ENCODE results near the gene BTNL9. TPM values are rescaled to one million over a fixed set of nuclear protein-coding genes. Genes with fewer than 3 reads are reported as not detected.
"Not testable (repeated sequence)": the region's sequence is repeated elsewhere in the genome, so short reads cannot be mapped to it uniquely, and the experiment has no call there.

BTNL9 gene
- total RNA-seq, 2 experiments from 2014 or later = 0.12 TPM; not detected in 1

DNA sequence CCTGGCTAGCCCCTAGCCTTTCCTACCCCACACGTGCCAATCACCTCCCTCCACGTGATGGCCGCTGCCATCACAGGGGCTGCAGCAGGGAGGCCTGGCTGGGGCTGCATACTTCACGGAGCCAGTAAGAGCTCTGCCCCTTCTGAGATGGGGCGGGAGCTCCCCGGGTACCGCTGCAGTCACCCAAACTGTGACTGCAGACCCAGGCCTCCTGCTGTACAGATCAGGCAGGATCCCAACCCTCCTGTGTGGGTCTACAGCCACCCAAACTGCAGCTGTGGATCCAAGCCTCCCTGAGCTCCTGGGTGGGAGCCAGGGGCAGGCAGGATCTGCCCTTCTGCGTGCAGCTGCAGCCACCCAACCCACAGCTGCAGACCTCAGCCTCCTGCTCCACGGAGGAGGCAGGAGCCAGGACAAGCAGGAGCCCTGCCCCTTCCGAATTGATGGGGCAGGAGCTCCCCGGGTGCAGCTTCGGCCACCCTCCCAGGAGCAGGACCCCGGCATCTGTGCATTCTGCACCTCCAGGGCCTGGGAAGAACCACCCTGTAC, 3.2 kb upstream of the BTNL9 start:
- peaks cover 2% of the 10 kb centered on the region for H3K9me3 Mint-ChIP-seq
- peaks cover 16% of the 10 kb centered on the region for H3K27me3 Mint-ChIP-seq
- no peak for DNase-seq

DNA sequence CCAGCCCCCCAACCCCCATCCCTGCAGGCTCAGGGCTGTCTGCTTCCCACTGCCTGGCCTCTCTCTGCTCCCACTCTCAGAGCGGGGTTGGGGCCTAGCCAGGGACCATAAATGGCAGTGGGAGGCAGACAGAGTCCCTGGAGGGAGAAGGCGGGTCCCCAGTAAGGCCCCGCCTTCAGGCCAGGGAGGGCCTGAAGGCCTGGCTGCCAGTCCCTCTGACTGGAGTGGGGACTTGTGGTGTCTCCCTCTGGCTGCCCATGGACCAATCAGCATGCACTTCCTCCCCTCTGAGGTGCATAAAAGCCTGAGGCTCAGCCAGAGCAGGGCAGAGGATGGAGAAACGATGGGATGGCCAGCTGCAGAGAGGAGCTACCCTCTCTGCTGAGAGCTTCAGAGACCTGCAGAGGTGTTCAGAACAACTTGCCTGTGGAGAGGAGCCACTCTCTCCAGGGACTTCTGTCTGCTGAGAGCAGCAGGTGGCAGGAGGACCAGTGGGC, 2.7 kb upstream of the BTNL9 start:
- Mint-ChIP-seq H3K4me3 (no peak overlapping the region), H3K27ac (no peak overlapping the region), H3K9me3 (no peaks in the 10 kb centered on the region), H3K36me3 (no peaks in the 10 kb centered on the region), H3K27me3 (peaks cover 19% of the 10 kb centered on the region), H3K4me1 (no peaks in the 10 kb centered on the region)
- DNase-seq = no peak

More for the DNA sequence above, 3.2 kb upstream of the BTNL9 start:
- no peak overlapping the region for H3K4me3 Mint-ChIP-seq
- H3K36me3 Mint-ChIP-seq = no peaks in the 10 kb centered on the region
- H3K27ac Mint-ChIP-seq = no peak overlapping the region
- H3K4me1 Mint-ChIP-seq = no peaks in the 10 kb centered on the region

DNA sequence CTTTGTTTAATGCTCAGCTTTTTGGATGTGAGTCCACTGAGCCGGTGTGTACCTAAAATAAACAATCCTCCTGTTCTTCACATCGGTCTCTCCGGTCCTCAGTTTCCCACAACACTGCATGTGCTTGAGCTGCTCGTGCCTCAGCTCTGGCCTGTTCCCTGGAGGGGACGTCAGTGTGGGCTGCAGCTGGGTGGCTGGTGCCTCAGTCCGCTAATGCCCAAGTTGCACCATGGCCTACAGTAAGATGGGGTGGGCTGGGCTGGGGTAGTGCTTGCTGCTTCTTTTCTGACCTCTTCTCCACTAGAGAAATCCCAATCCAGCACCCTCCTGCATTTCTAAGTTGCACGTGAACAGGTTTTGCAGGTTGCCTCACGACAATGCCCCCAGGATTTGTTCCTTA, 595 bp upstream of the BTNL9 start:
- no peak for DNase-seq
- H3K36me3 Mint-ChIP-seq = no peaks in the 10 kb centered on the region
- no peak overlapping the region for H3K27ac Mint-ChIP-seq
- H3K4me1 Mint-ChIP-seq = no peaks in the 10 kb centered on the region
- peaks cover 30% of the 10 kb centered on the region for H3K27me3 Mint-ChIP-seq
- no peaks in the 10 kb centered on the region for H3K9me3 Mint-ChIP-seq
- no peak overlapping the region for H3K4me3 Mint-ChIP-seq

- Mint-ChIP-seq H3K4me1 (no peaks in the 10 kb centered on the region), H3K36me3 (no peaks in the 10 kb centered on the region), H3K9me3 (no peaks in the 10 kb centered on the region), H3K27ac (no peak overlapping the region), H3K27me3 (peaks cover 30% of the 10 kb centered on the region), H3K4me3 (no peak overlapping the region)
- DNase-seq = no peak
Observed at GRCh38 chr5:181040631-181040945, 522 bp downstream of the BTNL9 start.

DNA sequence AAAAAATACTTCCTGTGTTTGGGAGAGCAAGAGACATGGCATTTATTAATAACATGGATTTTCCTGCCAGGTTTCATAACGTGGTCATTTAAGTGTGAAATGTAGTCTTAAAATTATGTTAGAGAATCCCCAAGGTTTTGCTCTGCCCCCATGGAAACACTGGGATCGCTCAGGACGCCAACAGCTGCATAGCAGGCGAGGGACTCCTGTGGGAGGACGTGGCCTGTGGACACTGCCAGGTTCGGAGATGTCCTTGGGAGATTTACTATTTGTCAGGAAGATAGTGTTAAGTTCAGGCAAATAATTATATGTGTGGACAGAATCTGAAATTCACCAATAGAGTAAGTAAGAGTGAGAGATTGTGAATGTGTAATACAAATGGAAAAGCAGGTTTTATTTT, 977 bp downstream of the BTNL9 start:
- Mint-ChIP-seq H3K27ac (no peak overlapping the region), H3K4me1 (no peaks in the 10 kb centered on the region), H3K9me3 (no peaks in the 10 kb centered on the region)

GRCh38 chr5:181042036-181042713, 2.1 kb downstream of the BTNL9 start:
- H3K27me3 Mint-ChIP-seq = peaks cover 30% of the 10 kb centered on the region
- no peak for DNase-seq
- H3K36me3 Mint-ChIP-seq = no peaks in the 10 kb centered on the region
- no peak overlapping the region for H3K4me3 Mint-ChIP-seq
- H3K27ac Mint-ChIP-seq = no peak overlapping the region
- no peaks in the 10 kb centered on the region for H3K4me1 Mint-ChIP-seq
- no peaks in the 10 kb centered on the region for H3K9me3 Mint-ChIP-seq

More for the DNA sequence above, 977 bp downstream of the BTNL9 start:
- no peak for DNase-seq
- Mint-ChIP-seq H3K4me3 (no peak overlapping the region), H3K27me3 (peaks cover 30% of the 10 kb centered on the region), H3K36me3 (no peaks in the 10 kb centered on the region)

DNA sequence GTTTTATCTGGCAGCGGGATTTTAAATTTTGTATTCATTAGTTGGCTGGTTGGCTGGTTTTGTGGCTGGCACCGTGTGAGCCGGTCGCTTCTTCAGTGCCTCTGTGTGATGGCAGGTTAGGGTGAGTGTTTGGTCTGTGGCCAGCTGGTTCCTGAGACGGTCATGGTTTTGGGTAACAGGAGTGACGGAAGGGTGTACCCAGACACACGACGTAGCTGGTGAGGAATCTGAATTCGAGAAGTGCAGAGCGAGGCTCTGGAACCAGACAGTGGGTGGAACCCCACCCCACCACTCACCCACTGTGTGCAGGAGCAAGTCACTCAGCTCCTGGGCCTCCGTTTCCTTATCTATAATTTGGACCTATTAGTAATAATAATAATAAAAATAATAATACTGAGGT, 2.7 kb downstream of the BTNL9 start:
- H3K36me3 Mint-ChIP-seq = no peaks in the 10 kb centered on the region
- no peak overlapping the region for H3K4me3 Mint-ChIP-seq
- no peak for DNase-seq
- H3K27ac Mint-ChIP-seq = no peak overlapping the region
- peaks cover 33% of the 10 kb centered on the region for H3K27me3 Mint-ChIP-seq
- no peaks in the 10 kb centered on the region for H3K9me3 Mint-ChIP-seq
- H3K4me1 Mint-ChIP-seq = no peaks in the 10 kb centered on the region

- no peaks in the 10 kb centered on the region for H3K36me3 Mint-ChIP-seq
- H3K27me3 Mint-ChIP-seq = peaks cover 41% of the 10 kb centered on the region
- no peak overlapping the region for H3K27ac Mint-ChIP-seq
- no peak overlapping the region for H3K4me3 Mint-ChIP-seq
- no peaks in the 10 kb centered on the region for H3K9me3 Mint-ChIP-seq
- no peaks in the 10 kb centered on the region for H3K4me1 Mint-ChIP-seq
- no peak for DNase-seq
Observed at GRCh38 chr5:181043285-181044092, 3.4 kb downstream of the BTNL9 start.

DNA sequence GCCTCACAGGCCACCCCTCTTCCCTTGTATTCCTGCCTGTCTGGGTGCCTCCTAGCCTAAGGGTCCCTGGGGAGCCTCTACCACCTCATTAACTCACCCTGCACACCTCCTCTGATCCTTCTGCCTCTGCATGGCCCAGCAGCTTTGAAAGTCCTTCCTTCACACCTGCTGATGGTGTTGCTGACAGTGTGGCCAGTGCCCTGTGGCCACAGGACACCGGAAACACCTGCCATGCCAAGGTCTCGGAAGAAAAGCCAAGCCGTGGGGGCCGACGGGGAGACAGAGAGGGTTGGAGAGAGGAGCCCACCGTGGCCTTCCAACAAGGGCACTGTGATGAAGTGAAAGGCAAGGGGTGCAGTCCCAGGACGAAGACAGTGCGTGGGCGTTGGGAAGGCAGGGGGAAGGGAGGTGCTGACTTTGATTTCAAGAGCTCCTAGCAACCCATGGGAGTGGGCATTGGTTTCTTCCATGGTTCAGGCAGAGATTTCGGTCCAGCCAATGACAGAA, 4.1 kb downstream of the BTNL9 start:
- H3K4me1 Mint-ChIP-seq = no peaks in the 10 kb centered on the region
- H3K27ac Mint-ChIP-seq = no peak overlapping the region
- DNase-seq = no peak
- no peak overlapping the region for H3K4me3 Mint-ChIP-seq
- peaks cover 44% of the 10 kb centered on the region for H3K27me3 Mint-ChIP-seq
- no peaks in the 10 kb centered on the region for H3K9me3 Mint-ChIP-seq
- H3K36me3 Mint-ChIP-seq = no peaks in the 10 kb centered on the region

DNA sequence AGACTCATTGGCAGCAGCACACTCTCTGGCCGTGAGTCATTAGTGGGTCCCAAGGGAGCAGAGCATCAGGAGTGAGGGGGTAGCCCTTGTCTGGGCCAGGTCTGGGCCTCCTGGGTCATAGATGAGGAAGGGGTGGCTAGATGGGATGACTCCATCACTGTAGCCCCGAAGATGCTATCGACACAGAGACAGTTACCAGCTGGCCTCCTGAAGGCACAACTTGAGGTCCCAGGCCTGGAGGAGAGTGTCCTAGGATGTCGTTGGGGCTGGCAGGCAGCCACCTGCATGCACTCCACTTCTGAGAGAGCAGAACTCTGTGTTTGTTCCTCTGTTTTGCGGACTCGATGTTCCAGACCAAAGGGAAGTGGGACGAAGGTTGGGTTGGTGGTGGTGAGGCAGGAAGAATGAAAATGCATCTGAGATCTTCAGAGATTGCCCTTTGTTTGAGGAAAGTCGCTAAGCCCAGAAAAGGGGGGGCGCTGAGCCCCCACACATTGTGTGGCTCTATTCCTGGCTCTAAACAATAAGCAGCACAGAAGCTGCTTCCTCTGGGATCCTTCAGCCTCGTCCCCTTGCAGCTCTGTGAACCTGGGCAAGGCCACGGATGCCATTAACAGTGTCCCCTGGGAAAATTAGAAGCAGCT, 4.7 kb downstream of the BTNL9 start:
- Mint-ChIP-seq H3K9me3 (no peaks in the 10 kb centered on the region), H3K27ac (peak overlapping the region; percentile 35), H3K36me3 (no peaks in the 10 kb centered on the region), H3K4me1 (no peaks in the 10 kb centered on the region), H3K27me3 (peaks cover 49% of the 10 kb centered on the region), H3K4me3 (no peak overlapping the region)
- no peak for DNase-seq

GRCh38 chr5:181045316-181045715, 5.2 kb downstream of the BTNL9 start:
- H3K27ac Mint-ChIP-seq = no peak overlapping the region
- no peaks in the 10 kb centered on the region for H3K4me1 Mint-ChIP-seq
- no peaks in the 10 kb centered on the region for H3K36me3 Mint-ChIP-seq
- H3K27me3 Mint-ChIP-seq = peaks cover 49% of the 10 kb centered on the region
- DNase-seq = no peak
- H3K4me3 Mint-ChIP-seq = no peak overlapping the region
- H3K9me3 Mint-ChIP-seq = no peaks in the 10 kb centered on the region

DNA sequence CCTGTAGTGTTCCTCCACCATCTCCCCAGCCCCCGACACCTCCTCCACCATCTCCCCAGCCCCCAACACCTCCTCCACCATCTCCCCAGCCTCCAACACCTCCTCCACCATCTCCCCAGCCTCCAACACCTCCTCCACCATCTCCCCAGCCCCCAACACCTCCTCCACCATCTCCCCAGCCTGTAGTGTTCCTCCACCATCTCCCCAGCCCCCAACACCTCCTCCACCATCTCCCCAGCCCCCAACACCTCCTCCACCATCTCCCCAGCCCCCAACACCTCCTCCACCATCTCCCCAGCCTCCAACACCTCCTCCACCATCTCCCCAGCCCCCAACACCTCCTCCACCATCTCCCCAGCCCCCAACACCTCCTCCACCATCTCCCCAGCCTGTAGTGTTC, 5.8 kb downstream of the BTNL9 start:
- not testable (repeated sequence) for H3K4me1 Mint-ChIP-seq, H3K4me3 Mint-ChIP-seq, H3K27ac Mint-ChIP-seq, H3K36me3 Mint-ChIP-seq, DNase-seq, H3K9me3 Mint-ChIP-seq
- peaks cover 53% of the 10 kb centered on the region for H3K27me3 Mint-ChIP-seq

DNA sequence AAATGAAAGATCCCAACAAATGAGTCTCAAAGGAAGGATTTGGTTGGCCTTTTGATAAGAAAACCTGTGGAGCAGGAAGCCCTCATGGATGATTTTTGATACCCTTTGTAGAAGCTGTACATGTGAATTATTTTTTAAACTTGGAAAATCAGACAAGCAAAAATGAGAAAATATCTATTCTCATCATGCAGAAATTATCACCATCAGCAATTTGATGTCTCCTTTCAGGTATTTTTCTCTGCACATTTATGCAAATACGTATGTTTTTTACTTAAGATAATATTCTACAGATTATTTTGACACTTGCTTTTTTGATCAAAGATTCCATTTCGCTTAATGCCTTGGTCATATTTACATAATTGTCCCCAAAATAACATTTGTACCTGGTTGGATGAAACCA, 7.2 kb downstream of the BTNL9 start:
- H3K27ac Mint-ChIP-seq = no peak overlapping the region
- H3K36me3 Mint-ChIP-seq = no peaks in the 10 kb centered on the region
- peaks cover 57% of the 10 kb centered on the region for H3K27me3 Mint-ChIP-seq

GRCh38 chr5:181047921-181048320, 7.9 kb downstream of the BTNL9 start:
- Mint-ChIP-seq H3K4me1 (peaks cover 4% of the 10 kb centered on the region), H3K27me3 (peaks cover 56% of the 10 kb centered on the region), H3K36me3 (no peaks in the 10 kb centered on the region), H3K27ac (no peak overlapping the region), H3K4me3 (no peak overlapping the region), H3K9me3 (peaks cover 1% of the 10 kb centered on the region)
- no peak for DNase-seq

More for the DNA sequence above, 7.2 kb downstream of the BTNL9 start:
- DNase-seq = no peak
- Mint-ChIP-seq H3K4me3 (no peak overlapping the region), H3K9me3 (peaks cover 1% of the 10 kb centered on the region), H3K4me1 (peaks cover 3% of the 10 kb centered on the region)

- no peak overlapping the region for H3K4me3 Mint-ChIP-seq
- peaks cover 1% of the 10 kb centered on the region for H3K9me3 Mint-ChIP-seq
- no peak overlapping the region for H3K27ac Mint-ChIP-seq
- H3K4me1 Mint-ChIP-seq = peaks cover 7% of the 10 kb centered on the region
- DNase-seq = no peak
- no peaks in the 10 kb centered on the region for H3K36me3 Mint-ChIP-seq
- H3K27me3 Mint-ChIP-seq = peaks cover 67% of the 10 kb centered on the region
Observed at GRCh38 chr5:181050016-181050415, 9.9 kb downstream of the BTNL9 start.
